ENCODE data around the gene HSCB. TPM values are rescaled to one million over a fixed set of nuclear protein-coding genes. Genes with fewer than 3 reads are reported as not detected.
A peak's percentile ranks its signal among the peaks of the same experiment; 100 is the strongest.

Gene HSCB
- total and polyA plus RNA-seq, 9 of the 15 experiments (the other 6 are each of a cell fraction or from before 2014, with no cell fraction given), result 2.6 to 13.1 (median 8.6) TPM

GRCh38 chr22:28741785-28742561 is at the start of gene HSCB, which contains the start of gene CHEK2 (continued):
- no peak for TF ChIP-seq HINFP (tag; conservative IDR thresholded peaks at IDR 0.05; ENCODE audit: low read depth)
- 0 out of 2 replicates have a peak, but pooled peaks have one; percentile 31 for TF ChIP-seq DPF2 (IDR thresholded peaks at IDR 0.05)
- peak; percentile 89; the same call in 1 of the 2 replicates for TF ChIP-seq JUN (IDR thresholded peaks at IDR 0.05; ENCODE audit: borderline replicate concordance, low read depth, low read length)
- TF ChIP-seq JUN (CRISPR knock-in tag; IDR thresholded peaks at IDR 0.05; ENCODE audit: borderline replicate concordance), result no peak
- no peak for TF ChIP-seq ZNF699 (CRISPR knock-in tag; IDR thresholded peaks at IDR 0.05; ENCODE audit: insufficient replicate concordance)
- TF ChIP-seq ELF1 (tag; IDR thresholded peaks at IDR 0.05), result peak; percentile 70
- peak in 1 of 2 experiments; percentile 42; a peak in 1 of 4 replicates for TF ChIP-seq ZNF639 (CRISPR knock-in tag; conservative IDR thresholded peaks at IDR 0.05 in 1 of 2, IDR thresholded peaks at IDR 0.05 in 1 of 2)
- no peak for TF ChIP-seq RAD21 (CRISPR knock-in tag; conservative IDR thresholded peaks at IDR 0.05 in 1 of 2, IDR thresholded peaks at IDR 0.05 in 1 of 2)
- TF ChIP-seq ZNF316 (IDR thresholded peaks at IDR 0.05), result no peak
- peak in 1 of 2 experiments; percentile 68; a peak in 1 of 4 replicates for TF ChIP-seq RCOR1 (IDR thresholded peaks at IDR 0.05; ENCODE audit: borderline replicate concordance in 1 of 2, low read depth in 2 of 2, low read length in 2 of 2)
- TF ChIP-seq HMG20B (CRISPR knock-in tag; IDR thresholded peaks at IDR 0.05), result no peak
- TF ChIP-seq ADNP (tag; IDR thresholded peaks at IDR 0.05), result no peak
- TF ChIP-seq POLR2A (conservative IDR thresholded peaks at IDR 0.05), result peak; percentile 80
- TF ChIP-seq SMAD2 (IDR thresholded peaks at IDR 0.05; ENCODE audit: low read depth, low read length), result no peak
- no peak for TF ChIP-seq POLR2AphosphoS2 (IDR thresholded peaks at IDR 0.05; ENCODE audit: low read length)
- no peak for TF ChIP-seq SMARCB1 (IDR thresholded peaks at IDR 0.05; ENCODE audit: insufficient read length, low read depth)
- TF ChIP-seq FOS (IDR thresholded peaks at IDR 0.05; ENCODE audit: extremely low read depth, insufficient read length), result peak; percentile 92
- peak in 1 of 3 experiments; percentile 43 for TF ChIP-seq YY1 (IDR thresholded peaks at IDR 0.05; ENCODE audit: borderline replicate concordance in 1 of 3, control insufficient read depth in 1 of 3, extremely low read depth in 1 of 3, insufficient read depth in 3 of 3, insufficient read length in 1 of 3, insufficient replicate concordance in 2 of 3, low read depth in 1 of 3, low read length in 2 of 3)
- TF ChIP-seq KDM1A (IDR thresholded peaks at IDR 0.05), result peak in 1 of 2 experiments; percentile 79; a peak in 3 of 4 replicates
- peak; percentile 67 for TF ChIP-seq CREB1 (IDR thresholded peaks at IDR 0.05)
- TF ChIP-seq CREB1 (CRISPR knock-in tag; IDR thresholded peaks at IDR 0.05), result peak; percentile 87
- TF ChIP-seq ZNF764 (CRISPR knock-in tag; IDR thresholded peaks at IDR 0.05; ENCODE audit: low read depth), result no peak
- no peak for TF ChIP-seq ZNF282 (CRISPR knock-in tag; IDR thresholded peaks at IDR 0.05)

Measured in K562 (cell line).